Brain microvascular endothelial cell (primary cell): Measurements from ENCODE around the gene TWF2.

Experiments used
- DNase-seq: peaks from one replicate; pipeline ENCODE4 v3.0.0-alpha.2; 2020
- H3K27ac ChIP-seq: fragments of 250-450 bp; sonication (Bioruptor Pico); 2 replicates; pipeline ENCODE4 v1.5.1; 2020; ENCODE audit warnings: mild to moderate bottlenecking, moderate library complexity
- H3K27me3 ChIP-seq: fragments of 250-450 bp; sonication (Bioruptor Pico); replicated peaks from 2 replicates; pipeline ENCODE4 v1.5.1; 2020; ENCODE audit warnings: mild to moderate bottlenecking
- H3K36me3 ChIP-seq: fragments of 250-450 bp; sonication (Bioruptor Pico); replicated peaks from 2 replicates; pipeline ENCODE4 v1.5.1; 2020; ENCODE audit warnings: mild to moderate bottlenecking
- H3K4me3 ChIP-seq: 2 replicates; pipeline ENCODE4 v1.5.1; 2011; ENCODE audit warnings: low read depth, mild to moderate bottlenecking, control low read depth, low read length, moderate library complexity
- CTCF ChIP-seq: IDR thresholded peaks from 2 replicates; pipeline ENCODE4 v1.5.1; 2011; ENCODE audit warnings: low read depth, mild to moderate bottlenecking, moderate library complexity, low read length, control low read depth, inconsistent platforms; ENCODE audit errors: missing control alignments
- in situ Hi-C: cut with HindIII; loops from 2 replicates; pipeline ENCODE4 v1.10.0; 2017; ENCODE audit warnings: low sequenced_read_pairs, low pct_ligation_motif_present

TWF2 gene

GRCh38 chr3:52262447-52262846 is 23.5 kb upstream of the TWF2 start:
- Histone ChIP-seq H3K27ac (no peak overlapping the region), H3K27me3 (no peaks in the 10 kb centered on the region), H3K4me3 (no peak overlapping the region), H3K36me3 (peaks cover 90% of the 10 kb centered on the region)
- in situ Hi-C loops, result no loop called here
- TF ChIP-seq CTCF, result no peak
- no peak for DNase-seq

- in situ Hi-C loops, result no loop called here
- DNase-seq, result no peak
- Histone ChIP-seq H3K36me3 (peaks cover 96% of the 10 kb centered on the region), H3K27ac (no peak overlapping the region), H3K27me3 (no peaks in the 10 kb centered on the region), H3K4me3 (no peak overlapping the region)
- TF ChIP-seq CTCF, result no peak
These were observed 20.5 kb upstream of the TWF2 start for GRCh38 chr3:52259448-52259847.

- TF ChIP-seq CTCF, result no peak
- no peak for DNase-seq
- in situ Hi-C loops, result no loop called here
- peaks cover 93% of the 10 kb centered on the region for H3K36me3 ChIP-seq
- no peak overlapping the region for H3K4me3 ChIP-seq
- no peaks in the 10 kb centered on the region for H3K27me3 ChIP-seq
- no peak overlapping the region for H3K27ac ChIP-seq
These were observed 20.1 kb upstream of the TWF2 start for GRCh38 chr3:52259035-52259434.

GRCh38 chr3:52257911-52258310 is 19.0 kb upstream of the TWF2 start:
- H3K27me3 ChIP-seq, result no peaks in the 10 kb centered on the region
- H3K4me3 ChIP-seq, result no peak overlapping the region
- in situ Hi-C loops, result no loop called here
- no peak for TF ChIP-seq CTCF
- peaks cover 92% of the 10 kb centered on the region for H3K36me3 ChIP-seq
- no peak for DNase-seq
- H3K27ac ChIP-seq, result no peak overlapping the region

- Histone ChIP-seq H3K27ac (no peak overlapping the region), H3K4me3 (no peak overlapping the region), H3K36me3 (peaks cover 90% of the 10 kb centered on the region), H3K27me3 (no peaks in the 10 kb centered on the region)
- no peak for DNase-seq
- TF ChIP-seq CTCF, result no peak
- in situ Hi-C loops, result no loop called here
These were observed 17.7 kb upstream of the TWF2 start for GRCh38 chr3:52256622-52257021.

GRCh38 chr3:52256159-52256558 is 17.2 kb upstream of the TWF2 start:
- in situ Hi-C loops, result no loop called here
- peaks cover 87% of the 10 kb centered on the region for H3K36me3 ChIP-seq
- no peak for DNase-seq
- no peak for TF ChIP-seq CTCF
- H3K27ac ChIP-seq, result no peak overlapping the region
- no peak overlapping the region for H3K4me3 ChIP-seq
- H3K27me3 ChIP-seq, result no peaks in the 10 kb centered on the region
